ENCODE measurements around the gene HS3ST4.

HS3ST4 gene

DNA sequence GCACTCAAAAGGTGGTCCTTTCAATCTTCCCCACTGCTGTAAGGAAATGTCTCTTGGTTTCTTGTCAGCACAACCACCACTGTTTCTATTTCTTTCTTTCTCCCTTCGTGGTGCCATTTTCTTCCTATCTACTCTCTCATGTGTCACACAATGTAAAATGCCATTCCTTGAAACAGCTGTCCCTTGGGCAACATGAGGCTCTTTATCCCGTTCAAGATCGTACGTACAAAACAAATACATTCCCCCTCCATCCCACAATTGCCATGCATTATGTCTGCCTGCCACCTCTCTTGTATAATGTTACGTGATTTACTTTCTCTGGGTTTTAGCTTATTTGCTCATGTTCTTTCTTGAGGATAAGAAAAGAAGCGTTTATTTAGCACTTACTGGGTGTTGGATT is 410.6 kb downstream of the HS3ST4 start:
- DNase-seq (ENCODE audit: low read depth), result no peak

- no peak for DNase-seq (ENCODE audit: low read depth)
Observed at GRCh38 chr16:26108836-26109505, 417.2 kb downstream of the HS3ST4 start.

DNA sequence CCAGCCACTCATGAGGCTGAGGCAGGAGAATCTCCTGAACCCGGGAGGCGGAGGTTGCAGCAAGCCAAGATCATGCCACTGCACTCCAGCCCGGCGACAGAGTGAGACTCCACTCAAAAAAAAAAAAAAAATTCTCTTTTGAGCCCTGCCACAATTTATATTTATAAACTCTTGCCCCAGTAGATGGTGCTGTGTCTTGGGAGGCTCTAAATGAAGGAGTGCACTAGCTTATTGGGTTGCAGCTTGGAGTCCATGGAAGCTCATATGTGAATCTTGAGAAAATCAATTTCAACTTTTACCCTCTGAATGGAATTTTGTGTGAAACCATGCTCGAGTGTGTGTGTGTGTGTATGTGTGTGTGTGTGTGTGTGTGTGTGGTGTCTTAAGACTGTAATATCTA is 420.1 kb downstream of the HS3ST4 start:
- no peak for DNase-seq (ENCODE audit: low read depth)

DNA sequence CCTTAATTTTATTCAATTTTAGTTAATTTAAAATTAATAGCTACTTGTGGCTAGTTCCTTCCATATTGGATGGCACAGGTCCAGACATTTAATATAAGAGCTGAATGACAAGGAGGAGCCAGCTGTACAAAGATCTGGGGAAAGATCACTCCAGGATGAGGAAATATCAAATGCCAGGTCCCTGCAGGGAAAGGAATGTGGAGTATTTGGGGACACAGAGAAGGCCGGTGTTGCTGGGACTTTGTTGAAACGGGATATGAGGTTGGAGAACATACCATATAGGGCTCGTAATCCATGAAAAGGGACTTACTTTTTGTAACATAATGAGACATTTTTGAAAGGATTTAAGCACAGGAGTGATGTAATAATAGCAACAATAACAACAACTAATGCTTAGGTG is 426.8 kb downstream of the HS3ST4 start:
- DNase-seq (ENCODE audit: low read depth), result no peak

DNA sequence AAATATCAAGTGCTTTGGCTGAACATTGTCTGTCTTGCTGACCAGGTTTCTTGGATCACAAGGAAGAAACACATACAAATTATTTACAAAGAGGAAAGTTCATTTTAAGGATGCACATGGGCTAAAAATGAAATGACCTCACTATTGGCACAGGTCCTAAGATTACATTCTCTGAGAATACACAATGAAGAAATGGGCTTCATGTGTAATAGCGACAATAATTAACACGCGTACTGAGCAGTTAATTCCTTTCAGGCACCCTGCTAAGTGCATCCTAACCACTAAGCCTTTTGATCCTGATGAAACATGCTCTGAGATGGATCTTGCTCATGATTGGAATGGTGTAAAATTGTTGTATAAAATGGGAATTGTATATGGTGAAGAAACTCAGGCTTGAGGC is 429.0 kb downstream of the HS3ST4 start:
- no peak for DNase-seq (ENCODE audit: low read depth)

GRCh38 chr16:26128296-26128695 is 436.5 kb downstream of the HS3ST4 start:
- DNase-seq (ENCODE audit: low read depth), result no peak

DNA sequence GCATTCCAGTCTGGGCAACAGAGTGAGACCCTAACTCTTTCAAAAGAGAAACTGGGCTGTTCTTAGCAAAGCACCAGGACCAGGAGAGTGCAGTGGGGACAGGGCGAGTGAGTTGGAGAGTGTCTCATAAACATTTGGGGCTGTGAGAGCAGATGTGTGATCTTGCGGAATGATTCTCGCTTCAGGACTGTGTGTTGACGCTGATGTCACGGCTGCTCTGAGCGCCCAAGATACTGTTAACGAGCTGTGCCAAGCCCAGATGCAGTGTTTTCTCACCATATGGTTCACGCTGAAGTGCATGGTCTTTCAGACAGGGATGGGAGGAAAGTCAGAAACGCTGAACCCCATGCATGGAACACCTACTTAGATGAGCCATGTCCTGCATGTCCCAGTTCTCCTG is 438.2 kb downstream of the HS3ST4 start:
- DNase-seq (ENCODE audit: low read depth), result no peak

DNA sequence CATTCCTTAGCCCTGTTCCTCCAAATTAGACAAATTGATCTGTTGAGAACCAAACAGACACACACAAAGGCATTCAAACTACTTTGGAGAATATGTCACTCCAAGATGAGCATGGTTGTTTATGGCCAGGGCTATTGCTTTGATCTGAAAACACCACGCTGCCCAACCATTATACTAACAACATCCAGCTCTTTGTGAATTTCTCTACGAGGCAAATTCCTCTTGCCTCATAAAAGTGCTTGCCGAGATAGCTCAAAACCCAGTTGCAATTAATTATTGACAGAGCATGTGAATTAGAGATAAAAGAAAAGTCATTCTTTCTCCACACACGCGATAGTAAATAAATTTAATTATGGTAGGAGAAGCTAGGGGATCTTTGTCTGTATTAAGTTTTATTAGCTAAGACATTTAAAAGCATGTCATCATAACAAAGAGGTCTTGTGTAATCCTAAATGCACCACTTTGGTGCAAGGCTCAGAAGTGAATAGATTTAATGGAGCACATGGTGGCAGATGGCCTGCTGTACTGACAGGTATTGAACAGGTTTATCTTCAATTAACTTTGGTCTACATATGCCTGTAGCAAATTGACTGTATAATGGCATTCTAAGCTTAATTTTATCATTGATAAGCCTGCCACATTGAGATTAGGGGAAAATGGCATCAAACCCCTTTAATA is 441.8 kb downstream of the HS3ST4 start:
- DNase-seq (ENCODE audit: low read depth), result no peak

GRCh38 chr16:26134588-26134987 is 442.8 kb downstream of the HS3ST4 start:
- no peak for DNase-seq (ENCODE audit: low read depth)

DNA sequence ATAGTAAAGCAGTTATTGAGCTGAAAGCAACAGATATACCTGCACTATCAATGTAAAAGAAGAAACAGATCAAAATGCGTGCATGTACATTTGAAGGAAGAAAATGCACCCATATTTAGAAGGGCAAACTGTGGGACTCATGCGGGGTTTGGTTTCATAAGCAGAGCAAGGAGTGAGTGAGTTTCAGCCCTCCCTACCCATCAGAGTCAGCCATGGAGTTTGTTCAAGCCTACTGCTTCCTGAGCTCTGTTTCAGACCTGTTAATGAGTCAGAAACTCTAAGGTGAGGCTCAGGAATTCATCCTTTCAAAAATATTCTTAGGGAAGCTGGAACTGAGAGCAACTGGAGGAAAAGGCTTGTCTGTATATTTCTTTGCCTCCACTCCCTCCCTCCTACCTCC is 446.2 kb downstream of the HS3ST4 start:
- no peak for DNase-seq (ENCODE audit: low read depth)

DNA sequence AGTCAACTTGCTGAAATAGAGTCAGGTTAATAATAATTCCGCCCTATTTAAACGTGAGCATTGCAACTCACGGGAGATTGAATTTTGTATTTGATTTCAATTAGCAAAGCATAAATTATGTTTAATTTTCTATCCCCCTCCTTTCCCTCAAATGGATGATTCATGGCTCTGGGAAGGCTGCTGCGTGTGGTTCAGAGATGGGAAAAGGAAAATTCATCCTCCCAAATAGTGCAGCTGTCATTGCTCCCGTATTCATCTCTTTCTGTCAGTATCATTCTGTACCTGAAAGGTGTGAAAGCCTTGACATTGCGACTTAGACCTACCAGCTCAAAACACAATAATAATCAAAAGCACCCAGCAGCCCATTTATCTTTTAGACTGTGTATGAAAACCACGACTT is 447.3 kb downstream of the HS3ST4 start:
- no peak for DNase-seq (ENCODE audit: low read depth)

DNA sequence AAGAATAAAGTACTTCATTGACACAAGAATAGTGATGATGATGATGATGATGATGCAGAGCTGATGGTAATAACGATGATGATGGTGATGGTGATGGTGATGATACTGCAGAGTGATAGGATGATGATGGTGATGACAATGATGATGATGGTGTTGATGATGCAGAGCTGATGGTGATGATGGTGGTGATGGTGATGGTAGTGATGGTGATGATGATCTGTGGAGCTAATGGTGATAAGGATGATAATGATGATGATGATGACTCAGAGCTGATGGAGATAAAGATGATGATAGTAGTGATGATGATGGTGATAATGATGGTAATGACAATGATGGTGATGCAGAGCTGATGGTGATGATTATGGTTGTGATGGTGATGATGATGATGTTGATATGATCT is 448.1 kb downstream of the HS3ST4 start:
- no peak for DNase-seq (ENCODE audit: low read depth)

DNA sequence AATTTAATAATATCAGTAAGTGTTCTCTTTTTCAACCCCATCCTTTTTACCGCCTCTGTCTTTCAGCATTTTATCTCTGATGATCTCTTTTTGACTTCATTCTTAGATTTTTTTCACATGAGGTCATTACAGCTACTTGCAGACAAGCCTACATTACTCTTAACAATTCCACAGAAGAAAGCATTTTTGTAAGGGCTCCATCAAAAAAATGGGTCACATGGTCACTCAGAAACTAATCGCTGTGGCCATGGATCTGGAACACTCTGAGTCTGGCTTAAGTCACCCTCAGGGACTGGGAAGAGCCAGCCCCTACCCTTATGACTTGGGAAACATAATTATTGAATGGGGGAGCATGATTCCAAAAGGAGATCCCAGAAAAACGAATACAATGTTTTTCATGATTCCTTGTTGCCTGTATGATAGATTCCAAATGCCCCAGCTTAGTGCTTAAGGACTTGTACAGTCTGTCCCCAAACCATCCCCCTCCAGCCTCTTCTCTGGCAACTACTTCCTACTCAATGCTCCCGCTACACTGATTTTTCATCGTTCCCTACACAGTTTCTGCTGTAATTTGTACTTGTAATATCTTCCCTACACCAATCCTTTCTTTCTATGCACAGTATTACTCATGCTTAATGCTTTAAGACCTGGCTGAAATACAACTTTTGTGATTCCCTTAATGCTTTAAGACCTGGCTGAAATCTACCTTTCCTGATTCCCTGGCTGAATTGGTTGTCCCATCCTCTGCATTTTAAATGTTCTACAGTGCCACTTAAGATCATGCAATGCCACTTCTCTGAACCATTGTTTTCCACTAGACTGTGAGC is 457.8 kb downstream of the HS3ST4 start:
- no peak for DNase-seq (ENCODE audit: low read depth)

DNA sequence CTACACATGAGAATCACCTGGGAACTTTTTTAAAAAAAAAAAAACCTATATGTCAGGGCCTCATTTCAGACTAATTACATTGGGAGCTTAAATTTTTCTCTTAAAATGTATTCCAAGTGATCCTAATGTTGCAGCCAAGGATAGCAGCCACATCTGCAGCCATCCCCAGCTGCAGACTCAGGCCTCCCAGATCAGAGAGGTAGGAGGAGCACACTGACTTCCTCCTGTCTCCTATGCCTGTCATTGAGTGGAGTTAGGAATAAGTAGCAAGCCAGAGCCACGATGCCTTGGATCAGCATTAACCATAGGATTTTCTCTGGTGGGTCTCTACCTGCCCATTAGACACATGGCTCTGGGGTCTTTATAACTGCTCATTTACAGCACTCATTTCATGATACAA is 463.5 kb downstream of the HS3ST4 start:
- DNase-seq (ENCODE audit: low read depth), result no peak

- DNase-seq (ENCODE audit: low read depth), result no peak
Observed at GRCh38 chr16:26157319-26157718, 465.6 kb downstream of the HS3ST4 start.

DNA sequence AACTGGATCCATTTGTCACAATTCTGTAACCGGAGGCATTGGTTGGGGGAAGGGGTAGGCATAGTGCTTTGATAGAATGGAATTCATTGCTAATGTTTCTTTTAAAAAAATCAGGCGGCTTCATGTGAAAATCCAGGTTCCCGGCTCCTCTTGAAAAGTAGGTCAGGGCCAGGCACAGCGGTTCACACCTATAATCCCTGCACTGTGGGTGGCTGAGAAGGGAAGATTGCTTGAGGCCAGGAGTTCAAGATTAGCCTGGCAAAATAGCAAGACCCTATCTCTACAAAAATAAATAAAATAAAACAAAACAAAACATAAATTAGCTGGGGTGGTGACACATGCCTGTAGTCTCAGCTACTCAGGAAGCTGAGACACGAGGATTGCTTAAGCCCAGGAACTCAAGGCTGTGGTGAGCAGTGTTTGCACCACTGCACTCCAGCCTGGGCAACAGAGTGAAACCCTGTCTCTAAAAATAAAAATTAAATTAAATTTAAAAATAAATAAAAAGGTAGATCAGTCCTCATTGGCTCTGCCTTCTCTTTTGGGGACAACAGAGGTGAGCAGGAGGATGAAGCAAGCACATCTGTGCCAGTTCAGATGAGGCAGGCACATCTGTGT is 466.5 kb downstream of the HS3ST4 start:
- no peak for DNase-seq (ENCODE audit: low read depth)

DNA sequence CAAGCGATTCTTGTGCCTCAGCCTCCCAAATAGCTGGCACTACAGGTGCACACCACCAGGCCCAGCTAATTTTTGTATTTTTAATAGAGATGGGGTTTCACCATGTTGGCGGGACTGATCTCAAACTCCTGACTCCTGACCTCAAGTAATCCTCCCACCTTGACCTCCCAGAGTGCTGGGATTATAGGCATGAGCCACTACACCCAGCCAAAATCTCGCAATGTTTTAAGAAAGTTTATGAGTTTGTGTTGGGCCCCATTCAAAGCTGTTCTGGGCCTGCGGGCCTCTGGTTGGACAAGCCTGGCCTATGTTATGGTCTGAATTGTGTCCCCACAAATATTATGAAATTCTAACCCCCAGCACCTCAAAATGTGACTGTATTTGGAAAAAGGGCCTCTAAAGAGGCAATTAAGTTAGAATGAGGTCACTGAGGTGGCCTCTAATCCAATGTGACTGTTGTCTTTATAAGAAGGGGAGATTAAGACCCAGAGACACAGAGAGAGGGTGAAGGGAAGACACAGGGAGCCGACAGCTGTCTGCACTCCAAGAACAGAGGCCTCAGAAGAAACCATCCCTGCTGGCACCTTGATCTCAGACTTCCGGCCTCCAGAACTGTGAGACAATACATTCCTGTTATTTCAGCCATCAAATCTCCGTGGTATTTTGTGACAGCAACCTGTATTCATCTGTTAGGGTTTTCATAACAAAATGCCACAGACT is 469.9 kb downstream of the HS3ST4 start:
- DNase-seq (ENCODE audit: low read depth), result no peak

DNA sequence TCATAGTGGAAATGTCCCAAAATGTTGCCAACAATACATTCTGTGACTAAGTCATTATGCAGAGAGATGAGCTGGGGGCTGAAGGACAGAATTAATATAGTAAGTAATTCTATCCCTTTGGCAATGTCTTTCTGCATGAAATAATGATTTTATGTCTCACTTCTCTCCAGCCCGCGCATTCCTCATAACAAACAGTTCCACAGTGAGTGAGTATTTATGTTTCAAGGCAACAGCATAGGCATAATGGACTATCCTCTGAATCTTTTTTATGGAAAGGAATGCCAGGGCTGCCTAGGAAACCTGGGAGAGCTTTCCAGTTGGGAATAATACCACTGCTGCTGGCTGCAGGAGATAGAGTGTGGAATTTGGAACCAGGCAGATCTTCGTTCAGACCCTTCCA is 477.7 kb downstream of the HS3ST4 start:
- no peak for DNase-seq (ENCODE audit: low read depth)

- DNase-seq (ENCODE audit: low read depth), result no peak
Observed at GRCh38 chr16:26175944-26176343, 484.2 kb downstream of the HS3ST4 start.

DNA sequence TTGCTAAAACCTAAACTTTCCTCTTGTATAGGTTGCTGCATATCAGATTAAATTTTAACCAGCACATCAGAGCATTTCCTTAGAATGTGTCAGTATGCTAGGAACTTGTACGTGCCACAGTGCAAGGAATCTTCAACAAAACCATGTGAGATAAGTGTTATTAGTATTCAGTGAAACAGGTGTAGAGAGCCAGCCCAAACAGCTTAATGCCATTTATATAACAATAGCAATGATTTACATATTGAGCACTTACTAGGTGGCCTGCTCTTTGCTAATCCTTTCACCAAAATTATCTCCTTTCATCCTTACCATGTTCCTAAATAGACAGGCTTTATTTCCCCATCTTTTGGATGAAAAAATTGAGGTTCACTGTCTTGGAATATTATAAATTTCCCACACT is 485.7 kb downstream of the HS3ST4 start:
- DNase-seq (ENCODE audit: low read depth), result no peak

- DNase-seq (ENCODE audit: low read depth), result no peak
Observed at GRCh38 chr16:26178298-26178697, 486.5 kb downstream of the HS3ST4 start.

DNA sequence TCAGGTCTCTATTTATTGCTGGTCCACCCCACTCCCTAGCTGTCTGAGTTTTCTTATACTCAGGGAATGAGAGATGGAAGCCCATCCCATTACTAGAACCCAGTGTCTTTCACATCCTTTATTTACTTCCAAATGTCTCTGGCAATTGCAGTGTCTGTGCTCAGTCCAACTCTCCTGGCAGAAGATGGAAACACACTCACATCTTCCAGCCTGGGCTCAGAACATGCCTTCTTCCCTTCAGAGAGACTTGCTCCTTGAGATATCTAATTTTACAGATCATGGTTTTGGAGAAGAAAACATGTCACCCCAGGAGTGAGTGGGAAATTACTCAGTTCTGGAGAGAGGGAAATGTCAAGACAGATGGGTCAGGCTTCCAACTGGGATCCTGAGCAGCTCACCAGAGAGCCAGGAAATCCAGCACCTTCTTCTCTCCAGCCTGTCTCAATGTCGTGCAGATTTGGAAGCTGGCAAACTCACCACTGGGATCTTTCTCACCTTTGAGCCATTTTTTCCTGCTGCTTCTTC is 494.4 kb downstream of the HS3ST4 start:
- no peak for DNase-seq (ENCODE audit: low read depth)

Data from T-helper 22 cell (primary cell).